ENCODE measurements around the gene ANAPC1. TPM values are rescaled to one million over a fixed set of nuclear protein-coding genes. Genes with fewer than 3 reads are reported as not detected.
A peak's percentile ranks its signal among the peaks of the same experiment; 100 is the strongest.
"Not testable (repeated sequence)": the region's sequence is repeated elsewhere in the genome, so short reads cannot be mapped to it uniquely, and the experiment has no call there.

Gene ANAPC1
- total RNA-seq, 1 donor from 2014 or later = 52.2 TPM

- not testable (repeated sequence) for DNase-seq (ENCODE audit: low read depth in 2 of 2)
Measured at GRCh38 chr2:111735420-111735819, 148.6 kb downstream of the ANAPC1 start.

GRCh38 chr2:111729812-111730458 lies 154.1 kb downstream of the ANAPC1 start:
- not testable (repeated sequence) for DNase-seq (ENCODE audit: low read depth in 2 of 2)

- DNase-seq (ENCODE audit: low read depth in 2 of 2) = not testable (repeated sequence)
Measured at GRCh38 chr2:111727611-111728110, 156.3 kb downstream of the ANAPC1 start.

- DNase-seq (ENCODE audit: low read depth in 2 of 2) = peak in 1 of 2 donors; percentile 51
Measured at GRCh38 chr2:111725742-111726141, 158.3 kb downstream of the ANAPC1 start.

GRCh38 chr2:111719610-111720009 lies 164.4 kb downstream of the ANAPC1 start:
- DNase-seq (ENCODE audit: low read depth in 2 of 2) = not testable (repeated sequence)

Other genes starting within 250 kb of the ANAPC1 start
- gene MERTK, start 14.4 kb upstream of the ANAPC1 start, total RNA-seq = 14.0 and 22.5 TPM in 2 replicates
- gene TMEM87B, start 171.1 kb upstream of the ANAPC1 start, total RNA-seq = 26.8 and 28.7 TPM in 2 replicates

All from dermis microvascular lymphatic vessel endothelial cell (primary cell).